Transverse colon (tissue), 4 donors: ENCODE data around the gene RALGPS1. TPM values are rescaled to one million over a fixed set of nuclear protein-coding genes. Genes with fewer than 3 reads are reported as not detected.

ENCODE experiments used
- DNase-seq: peaks from one replicate; pipeline ENCODE4 v3.0.0-alpha.2; 2019
- H3K27ac ChIP-seq, 4 donors: fragments of 200-600 bp; sonication (generic); 2 replicates each; pipeline ENCODE4 v1.5.1; 2016 to 2018; ENCODE audit warnings: inconsistent platforms in 4 of 4
- H3K27me3 ChIP-seq: fragments of 200-600 bp; sonication (generic); 2 replicates; pipeline ENCODE4 v1.5.1; 2017; ENCODE audit warnings: inconsistent platforms
- H3K36me3 ChIP-seq, 4 donors: fragments of 200-600 bp; sonication (generic); 2 replicates each; pipeline ENCODE4 v1.5.1; 2017 to 2019; ENCODE audit warnings: inconsistent platforms in 4 of 4
- H3K4me1 ChIP-seq, 4 donors: fragments of 200-600 bp; sonication (generic); 2 replicates each; pipeline ENCODE4 v1.5.1; 2017 to 2020; ENCODE audit warnings: inconsistent platforms in 4 of 4
- H3K4me3 ChIP-seq, 4 donors: fragments of 200-600 bp; sonication (generic); 1 replicate in 1 of 4; 2 replicates in 3 of 4; pipeline versions ENCODE4 v1.5.1 to v1.6.1; 2017 to 2019; ENCODE audit warnings: inconsistent platforms in 4 of 4
- H3K9me3 ChIP-seq, 2 donors: fragments of 200-600 bp; sonication (generic); 2 replicates each; pipeline ENCODE4 v1.5.1; 2017 to 2019; ENCODE audit warnings: inconsistent platforms in 2 of 2
- CTCF ChIP-seq, 5 experiments: fragments of 200-600 bp in 3 of 5; fragments of 450-650 bp in 2 of 5; sonication (generic) in 3 of 5; IDR thresholded peaks; 1 replicate in 2 of 5; 2 replicates in 3 of 5; pipeline ENCODE4 v1.5.1; 2016 to 2017; ENCODE audit warnings: antibody characterized with exemption in 5 of 5, inconsistent platforms in 3 of 5, mild to moderate bottlenecking in 2 of 5, moderate library complexity in 1 of 5
- EP300 ChIP-seq: sonication (generic); formaldehyde crosslinking; IDR thresholded peaks from one replicate; pipeline ENCODE4 v1.6.1; 2017; ENCODE audit warnings: antibody characterized with exemption, low read depth
- POLR2A ChIP-seq: fragments of 450-650 bp; IDR thresholded peaks from one replicate; pipeline ENCODE4 v1.6.1; 2016; ENCODE audit warnings: antibody characterized with exemption, mild to moderate bottlenecking, moderate library complexity
- POLR2AphosphoS5 ChIP-seq, 3 donors: sonication (generic); formaldehyde crosslinking; IDR thresholded peaks; one replicate each; pipeline ENCODE4 v1.6.1; 2016; ENCODE audit warnings: antibody characterized with exemption in 3 of 3
- WGBS, 2 donors: methylation state at CpG; one replicate each; pipeline ENCODE4 v1.1.5; 2018; ENCODE audit warnings: low coverage in 1 of 2; 5-methylcytosine and 5-hydroxymethylcytosine counted together
- in situ Hi-C, 4 donors: fragments of 200-750 bp; cut with MboI; loops; one replicate each; pipeline versions ENCODE4 v1.15.0 to v1.15.1; 2017; ENCODE audit warnings: low sequenced_read_pairs in 3 of 4, low pct_ligation_motif_present in 1 of 4, low pct_unique_long_range_greater_than_20kb in 1 of 4
- intact Hi-C: fragments of 100-400 bp; cut with DNase I; formaldehyde crosslinking; loops from one replicate; pipeline ENCODE4 v1.15.1; 2023; ENCODE audit warnings: low total_unique reads
- total RNA-seq, 4 donors: library from RNA; depleted of rRNA; stranded (reverse); fragments of >200 nt; gene quantifications; one replicate each; pipeline ENCODE4 v1.1.0, GENCODE V29; 2016

Gene RALGPS1
- total RNA-seq, 4 donors from 2014 or later = 46.0 to 119 (median 87.6) TPM

- 93 to 100% methylated on average over 1 to 6 of the region's 6 CpGs for WGBS, 2 donors
- Histone ChIP-seq H3K4me1 (peaks cover 0 to 44% (median 6%) of the 10 kb centered on the region in 4 donors), H3K9me3 (no peaks in the 10 kb centered on the region), H3K27me3 (no peaks in the 10 kb centered on the region), H3K36me3 (no peaks in the 10 kb centered on the region), H3K27ac (no peak overlapping the region), H3K4me3 (no peak overlapping the region)
- intact Hi-C loops (no loop called here), in situ Hi-C loops (no loop called here)
- DNase-seq = no peak
- TF ChIP-seq POLR2A (no peak), POLR2AphosphoS5 (IDR thresholded peaks at IDR 0.05) (no peak), CTCF (IDR thresholded peaks at IDR 0.05) (no peak), EP300 (no peak)
Measured at GRCh38 chr9:127116088-127116726, 201.6 kb downstream of the RALGPS1 start.

- no peaks in the 10 kb centered on the region for H3K27me3 ChIP-seq
- H3K9me3 ChIP-seq = no peaks in the 10 kb centered on the region
- no peaks in the 10 kb centered on the region for H3K36me3 ChIP-seq
- H3K4me3 ChIP-seq = no peak overlapping the region
- in situ Hi-C loops = no loop called here
- intact Hi-C loops = no loop called here
- TF ChIP-seq POLR2AphosphoS5 (IDR thresholded peaks at IDR 0.05) (no peak), EP300 (no peak), POLR2A (no peak), CTCF (IDR thresholded peaks at IDR 0.05) (no peak)
- DNase-seq = no peak
- H3K4me1 ChIP-seq = peaks cover 0 to 39% (median 2%) of the 10 kb centered on the region in 4 donors
- WGBS, 2 donors = 66% methylated on average over 2 of the region's 2 CpGs; no CpG with 5 or more reads in 1 of the 2 donors
- H3K27ac ChIP-seq = no peak overlapping the region
Measured at GRCh38 chr9:127116957-127117356, 202.4 kb downstream of the RALGPS1 start.

GRCh38 chr9:127117801-127118200 is 203.2 kb downstream of the RALGPS1 start:
- peaks cover 0 to 32% (median 3%) of the 10 kb centered on the region in 4 donors for H3K4me1 ChIP-seq
- in situ Hi-C loops = no loop called here
- H3K27me3 ChIP-seq = no peaks in the 10 kb centered on the region
- no peaks in the 10 kb centered on the region for H3K9me3 ChIP-seq
- no peak for DNase-seq
- H3K36me3 ChIP-seq = no peaks in the 10 kb centered on the region
- 92 to 94% methylated on average over 3 to 4 of the region's 4 CpGs for WGBS, 2 donors
- no peak for TF ChIP-seq EP300
- TF ChIP-seq POLR2A = no peak
- TF ChIP-seq POLR2AphosphoS5 (IDR thresholded peaks at IDR 0.05) = no peak
- TF ChIP-seq CTCF (IDR thresholded peaks at IDR 0.05) = no peak
- no peak overlapping the region for H3K27ac ChIP-seq
- intact Hi-C loops = no loop called here
- H3K4me3 ChIP-seq = no peak overlapping the region

GRCh38 chr9:127118597-127119319 is 204.2 kb downstream of the RALGPS1 start:
- H3K4me1 ChIP-seq = peaks cover 0 to 34% (median 10%) of the 10 kb centered on the region in 4 donors
- TF ChIP-seq POLR2AphosphoS5 (IDR thresholded peaks at IDR 0.05) (no peak), POLR2A (no peak), EP300 (no peak), CTCF (IDR thresholded peaks at IDR 0.05) (no peak)
- in situ Hi-C loops = no loop called here
- intact Hi-C loops = no loop called here
- WGBS, 2 donors = 82 to 83% methylated on average over 1 to 8 of the region's 8 CpGs
- H3K9me3 ChIP-seq = no peaks in the 10 kb centered on the region
- H3K27ac ChIP-seq = no peak overlapping the region
- no peak for DNase-seq
- no peaks in the 10 kb centered on the region for H3K27me3 ChIP-seq
- no peaks in the 10 kb centered on the region for H3K36me3 ChIP-seq
- no peak overlapping the region for H3K4me3 ChIP-seq
